ENCODE data around the gene AHCTF1.
"Not testable (repeated sequence)": the region's sequence is repeated elsewhere in the genome, so short reads cannot be mapped to it uniquely, and the experiment has no call there.

The AHCTF1 gene

GRCh38 chr1:246838118-246838456, 93.7 kb downstream of the AHCTF1 start:
- no peak for DNase-seq (ENCODE audit: low spot score)

GRCh38 chr1:246837418-246838117, 94.2 kb downstream of the AHCTF1 start:
- DNase-seq (ENCODE audit: low spot score): peak; percentile 11

- DNase-seq (ENCODE audit: low spot score): no peak
These were observed 95.4 kb downstream of the AHCTF1 start for GRCh38 chr1:246836209-246836966.

GRCh38 chr1:246831543-246831942, 100.2 kb downstream of the AHCTF1 start:
- DNase-seq (ENCODE audit: low spot score): no peak

GRCh38 chr1:246828818-246829217, 102.9 kb downstream of the AHCTF1 start:
- no peak for DNase-seq (ENCODE audit: low spot score)

- DNase-seq (ENCODE audit: low spot score): no peak
These were observed 104.4 kb downstream of the AHCTF1 start for GRCh38 chr1:246827396-246827795.

- DNase-seq (ENCODE audit: low spot score): no peak
These were observed 106.1 kb downstream of the AHCTF1 start for GRCh38 chr1:246825557-246826175.

- DNase-seq (ENCODE audit: low spot score): no peak
These were observed 107.2 kb downstream of the AHCTF1 start for GRCh38 chr1:246824541-246824940.

- not testable (repeated sequence) for DNase-seq (ENCODE audit: low spot score)
These were observed 109.6 kb downstream of the AHCTF1 start for GRCh38 chr1:246822154-246822553.

GRCh38 chr1:246820666-246821065, 111.1 kb downstream of the AHCTF1 start:
- DNase-seq (ENCODE audit: low spot score): no peak

GRCh38 chr1:246817778-246818177, 114.0 kb downstream of the AHCTF1 start:
- peak; percentile 76 for DNase-seq (ENCODE audit: low spot score)

GRCh38 chr1:246815693-246816270, 116.0 kb downstream of the AHCTF1 start:
- DNase-seq (ENCODE audit: low spot score): no peak

- no peak for DNase-seq (ENCODE audit: low spot score)
These were observed 116.9 kb downstream of the AHCTF1 start for GRCh38 chr1:246814890-246815289.

- DNase-seq (ENCODE audit: low spot score): not testable (repeated sequence)
These were observed 118.4 kb downstream of the AHCTF1 start for GRCh38 chr1:246813325-246813724.

- no peak for DNase-seq (ENCODE audit: low spot score)
These were observed 119.8 kb downstream of the AHCTF1 start for GRCh38 chr1:246811985-246812384.

- DNase-seq (ENCODE audit: low spot score): no peak
These were observed 122.3 kb downstream of the AHCTF1 start for GRCh38 chr1:246809473-246809872.

- DNase-seq (ENCODE audit: low spot score): no peak
These were observed 126.5 kb downstream of the AHCTF1 start for GRCh38 chr1:246805135-246805716.

GRCh38 chr1:246803883-246804282, 127.9 kb downstream of the AHCTF1 start:
- DNase-seq (ENCODE audit: low spot score): no peak

- DNase-seq (ENCODE audit: low spot score): no peak
These were observed 128.4 kb downstream of the AHCTF1 start for GRCh38 chr1:246803373-246803772.

GRCh38 chr1:246801241-246802020, 130.3 kb downstream of the AHCTF1 start:
- no peak for DNase-seq (ENCODE audit: low spot score)

GRCh38 chr1:246800756-246801155, 131.0 kb downstream of the AHCTF1 start:
- DNase-seq (ENCODE audit: low spot score): no peak

GRCh38 chr1:246800356-246800755, 131.4 kb downstream of the AHCTF1 start:
- no peak for DNase-seq (ENCODE audit: low spot score)
